A549 (cell line): ENCODE data around the gene CFAP100. TPM values are rescaled to one million over a fixed set of nuclear protein-coding genes. Genes with fewer than 3 reads are reported as not detected.

Experiments
- ATAC-seq, 2 experiments: fragments of 200-7000 bp in 1 of 2; fragments of >200 bp in 1 of 2; cut with Nextera tagmentation in 1 of 2; cut with Tn5 transposase in 1 of 2; 3 replicates each; pipeline versions ENCODE4 v1.8.0 to v1.9.1; 2018 to 2020; ENCODE audit warnings: mild to moderate bottlenecking in 1 of 2, moderate library complexity in 1 of 2
- CTCF ChIA-PET: fragments of 300-600 bp; sonication (Branson Sonifier 250); formaldehyde crosslinking; extraction: SDS; loops from one replicate; lab custom pipeline; 2021; ENCODE audit warnings: antibody characterized with exemption, inconsistent platforms; lab: Yijun Ruan, JAX
- POLR2A ChIA-PET: fragments of 350-600 bp; formaldehyde crosslinking; extraction: SDS; loops from one replicate; lab custom pipeline; 2021; ENCODE audit warnings: antibody characterized with exemption, inconsistent platforms; lab: Yijun Ruan, JAX
- DNase-seq, 2 experiments: peaks; one replicate each; pipeline versions ENCODE4 v3.0.0 to v3.0.0-alpha.2; 2011 to 2016; ENCODE audit warnings: low read depth in 1 of 2, low spot score in 1 of 2
- FAIRE-seq: peaks from 2 replicates; lab custom pipeline; 2011; peaks lifted over from hg19 to GRCh38; lab: Jason Lieb, UNC
- H3K27ac ChIP-seq, 2 experiments: fragments of >200 bp; sonication (Bioruptor Twin); formaldehyde crosslinking; 3 replicates each; pipeline ENCODE4 v1.5.1; 2016 to 2017
- H3K4me1 ChIP-seq: fragments of >200 bp; sonication (Bioruptor Twin); formaldehyde crosslinking; 3 replicates; pipeline ENCODE4 v1.6.1; 2016
- H3K4me2 ChIP-seq: fragments of >200 bp; sonication (Bioruptor Twin); formaldehyde crosslinking; 3 replicates; pipeline ENCODE4 v1.6.1; 2016
- H3K4me3 ChIP-seq: fragments of >200 bp; sonication (Bioruptor Twin); formaldehyde crosslinking; 3 replicates; pipeline ENCODE4 v1.5.1; 2016
- H3K9me3 ChIP-seq: fragments of >200 bp; sonication (Bioruptor Twin); formaldehyde crosslinking; 3 replicates; pipeline ENCODE4 v1.6.1; 2016
- CEBPB ChIP-seq, 2 experiments: fragments of >200 bp in 1 of 2; sonication (Bioruptor Twin) in 1 of 2; formaldehyde crosslinking in 1 of 2; IDR thresholded peaks; 2 replicates each; pipeline ENCODE4 v1.6.1; 2012 to 2016
- CHD4 ChIP-seq: fragments of 200-600 bp; sonication (generic); IDR thresholded peaks from 2 replicates; pipeline ENCODE4 v1.6.1; 2016; ENCODE audit warnings: antibody characterized with exemption, mild to moderate bottlenecking, borderline replicate concordance
- ESRRA ChIP-seq: fragments of 150-350 bp; IDR thresholded peaks from 2 replicates; pipeline ENCODE4 v1.6.1; 2014; ENCODE audit warnings: mild to moderate bottlenecking, low read length, borderline replicate concordance
- FOSB ChIP-seq: fragments of 250-450 bp; sonication (Bioruptor Pico); IDR thresholded peaks from 2 replicates; pipeline ENCODE4 v1.5.0; 2020; ENCODE audit warnings: mild to moderate bottlenecking, moderate library complexity
- GATA3 ChIP-seq: IDR thresholded peaks from 2 replicates; pipeline ENCODE4 v1.6.1; 2012; ENCODE audit warnings: borderline replicate concordance
- HOXB13 ChIP-seq: fragments of 250-450 bp; sonication (Bioruptor Pico); IDR thresholded peaks from 2 replicates; pipeline ENCODE4 v1.5.0; 2020; ENCODE audit warnings: low read depth, mild to moderate bottlenecking, moderate library complexity
- HOXB5 ChIP-seq: fragments of 250-450 bp; sonication (Bioruptor Pico); IDR thresholded peaks from 2 replicates; pipeline ENCODE4 v1.5.0; 2020; ENCODE audit warnings: mild to moderate bottlenecking, moderate library complexity
- MYC ChIP-seq: IDR thresholded peaks from 2 replicates; pipeline ENCODE4 v1.6.1; 2012; ENCODE audit warnings: mild to moderate bottlenecking, inconsistent platforms, low read length, improper control_type of control experiment, borderline replicate concordance
- RARB ChIP-seq: fragments of 250-450 bp; sonication (Bioruptor Pico); IDR thresholded peaks from 2 replicates; pipeline ENCODE4 v1.8.0; 2021; ENCODE audit warnings: mild to moderate bottlenecking, moderate library complexity
- RFX5 ChIP-seq: fragments of 450-650 bp; IDR thresholded peaks from 2 replicates; pipeline ENCODE4 v1.7.1; 2014; ENCODE audit warnings: antibody characterized with exemption, mild to moderate bottlenecking, moderate library complexity
- ZFP36 ChIP-seq: fragments of 450-650 bp; IDR thresholded peaks from 2 replicates; pipeline ENCODE4 v1.6.1; 2014; ENCODE audit warnings: borderline replicate concordance; ENCODE audit not compliant: partially characterized antibody
- ZSCAN20 ChIP-seq: fragments of 250-450 bp; sonication (Bioruptor Pico); IDR thresholded peaks from 2 replicates; pipeline ENCODE4 v1.8.0; 2022; ENCODE audit warnings: mild to moderate bottlenecking, moderate library complexity
- WGBS: methylation state at CpG from one replicate; pipeline ENCODE4 v1.1.6; 2017; ENCODE audit errors: missing lambda C conversion rate; 5-methylcytosine and 5-hydroxymethylcytosine counted together
- polyA plus RNA-seq, 4 experiments: library from polyadenylated mRNA; depleted of rRNA in 3 of 4; stranded (reverse); fragments of >200 nt; fragmentation: RNase III in 1 of 4; extraction: RNeasy Plus Mini Kit Qiagen cat#74134 plus additional on column Dnase treatment in 1 of 4; gene quantifications; 2 replicates in 3 of 4; 3 replicates in 1 of 4; pipeline ENCODE4 v1.2.3, GENCODE V29; 2011 to 2017
- TF ChIP-seq, protein P1 (sequence below): fragments of >200 bp; sonication (Bioruptor Twin); formaldehyde crosslinking; IDR thresholded peaks from 3 replicates; pipeline ENCODE4 v1.5.1; 2016
- TF ChIP-seq, protein P2 (sequence below): fragments of >200 bp; sonication (Bioruptor Twin); formaldehyde crosslinking; IDR thresholded peaks from 2 replicates; pipeline ENCODE4 v1.6.1; 2016
- TF ChIP-seq, protein P3 (sequence below): fragments of 250-450 bp; sonication (Bioruptor Pico); IDR thresholded peaks from 2 replicates; pipeline ENCODE4 v1.5.0; 2020; ENCODE audit warnings: low read depth, mild to moderate bottlenecking, moderate library complexity
- TF ChIP-seq, protein P4 (sequence below): IDR thresholded peaks from 2 replicates; pipeline ENCODE4 v1.6.1; 2012
- TF ChIP-seq, protein P5 (sequence below): fragments of 450-650 bp; IDR thresholded peaks from 2 replicates; pipeline ENCODE4 v1.6.1; 2014; ENCODE audit warnings: antibody characterized with exemption
- TF ChIP-seq, protein P6 (sequence below): IDR thresholded peaks from 2 replicates; pipeline ENCODE4 v1.6.1; 2012; ENCODE audit warnings: low read depth, borderline replicate concordance
- TF ChIP-seq, protein P7 (sequence below): fragments of 250-450 bp; sonication (Bioruptor Pico); IDR thresholded peaks from 2 replicates; pipeline ENCODE4 v1.5.0; 2021; ENCODE audit warnings: mild to moderate bottlenecking, moderate library complexity, borderline replicate concordance

CFAP100 gene
- polyA plus RNA-seq, 2 of the 4 experiments (the other 2 are of a cell fraction), result not detected

DNA sequence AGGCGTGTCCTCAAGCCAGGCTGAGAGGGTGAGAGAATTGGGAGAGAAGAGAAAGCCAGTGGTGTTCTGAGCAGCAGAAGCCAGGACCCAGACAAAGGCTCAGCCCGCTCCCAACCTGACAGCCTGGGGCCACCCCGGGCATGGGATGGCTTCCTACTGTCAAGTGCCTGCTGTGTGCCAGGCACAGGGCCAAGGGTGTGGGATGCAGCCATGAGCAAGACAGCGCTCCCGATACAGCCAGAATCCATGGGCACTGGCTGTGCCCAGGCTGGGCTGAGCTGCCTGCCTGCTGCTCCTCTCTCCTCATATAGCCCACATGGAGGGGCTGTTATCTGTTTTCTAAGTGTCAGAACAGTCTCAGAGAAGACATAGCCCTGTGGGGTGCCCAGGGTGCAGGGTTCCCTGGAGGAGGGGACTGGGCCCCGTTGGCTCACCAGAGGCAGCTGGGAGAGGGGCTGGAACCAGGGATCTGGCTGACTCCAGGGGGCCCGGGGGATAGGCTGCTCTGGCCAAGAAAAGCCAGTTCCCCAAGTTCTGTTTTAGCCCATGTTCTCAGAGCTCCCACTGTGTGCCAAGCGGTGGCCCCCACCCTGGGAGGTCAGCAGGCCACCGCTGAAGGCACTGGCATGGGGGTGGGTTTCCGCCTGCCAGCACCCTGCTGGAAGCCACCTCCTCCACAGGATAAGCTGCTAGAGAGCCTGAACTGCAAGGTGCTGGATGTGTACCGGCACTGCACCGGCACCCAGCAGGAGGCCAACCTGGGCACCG, 39.0 kb downstream of the CFAP100 start:
- ChIA-PET POLR2A (no interaction called here), CTCF (no interaction called here)
- H3K4me3 ChIP-seq, result no peak overlapping the region
- H3K9me3 ChIP-seq, result no peaks in the 10 kb centered on the region
- H3K27ac ChIP-seq, result no peak overlapping the region
- ATAC-seq, result no peak
- 70% methylated on average over 5 of the region's 13 CpGs for WGBS
- no peak for FAIRE-seq
- H3K4me2 ChIP-seq, result no peak overlapping the region
- H3K4me1 ChIP-seq, result no peaks in the 10 kb centered on the region
- TF ChIP-seq RFX5, result no peak
- TF ChIP-seq RARB (CRISPR knock-in tag), result no peak
- TF ChIP-seq, protein P1, sequence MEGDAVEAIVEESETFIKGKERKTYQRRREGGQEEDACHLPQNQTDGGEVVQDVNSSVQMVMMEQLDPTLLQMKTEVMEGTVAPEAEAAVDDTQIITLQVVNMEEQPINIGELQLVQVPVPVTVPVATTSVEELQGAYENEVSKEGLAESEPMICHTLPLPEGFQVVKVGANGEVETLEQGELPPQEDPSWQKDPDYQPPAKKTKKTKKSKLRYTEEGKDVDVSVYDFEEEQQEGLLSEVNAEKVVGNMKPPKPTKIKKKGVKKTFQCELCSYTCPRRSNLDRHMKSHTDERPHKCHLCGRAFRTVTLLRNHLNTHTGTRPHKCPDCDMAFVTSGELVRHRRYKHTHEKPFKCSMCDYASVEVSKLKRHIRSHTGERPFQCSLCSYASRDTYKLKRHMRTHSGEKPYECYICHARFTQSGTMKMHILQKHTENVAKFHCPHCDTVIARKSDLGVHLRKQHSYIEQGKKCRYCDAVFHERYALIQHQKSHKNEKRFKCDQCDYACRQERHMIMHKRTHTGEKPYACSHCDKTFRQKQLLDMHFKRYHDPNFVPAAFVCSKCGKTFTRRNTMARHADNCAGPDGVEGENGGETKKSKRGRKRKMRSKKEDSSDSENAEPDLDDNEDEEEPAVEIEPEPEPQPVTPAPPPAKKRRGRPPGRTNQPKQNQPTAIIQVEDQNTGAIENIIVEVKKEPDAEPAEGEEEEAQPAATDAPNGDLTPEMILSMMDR, result no peak
- TF ChIP-seq, protein P2, sequence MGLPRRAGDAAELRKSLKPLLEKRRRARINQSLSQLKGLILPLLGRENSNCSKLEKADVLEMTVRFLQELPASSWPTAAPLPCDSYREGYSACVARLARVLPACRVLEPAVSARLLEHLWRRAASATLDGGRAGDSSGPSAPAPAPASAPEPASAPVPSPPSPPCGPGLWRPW, result no peak
- TF ChIP-seq, protein P3, sequence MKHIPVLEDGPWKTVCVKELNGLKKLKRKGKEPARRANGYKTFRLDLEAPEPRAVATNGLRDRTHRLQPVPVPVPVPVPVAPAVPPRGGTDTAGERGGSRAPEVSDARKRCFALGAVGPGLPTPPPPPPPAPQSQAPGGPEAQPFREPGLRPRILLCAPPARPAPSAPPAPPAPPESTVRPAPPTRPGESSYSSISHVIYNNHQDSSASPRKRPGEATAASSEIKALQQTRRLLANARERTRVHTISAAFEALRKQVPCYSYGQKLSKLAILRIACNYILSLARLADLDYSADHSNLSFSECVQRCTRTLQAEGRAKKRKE (CRISPR knock-in tag), result no peak
- TF ChIP-seq, protein P4, sequence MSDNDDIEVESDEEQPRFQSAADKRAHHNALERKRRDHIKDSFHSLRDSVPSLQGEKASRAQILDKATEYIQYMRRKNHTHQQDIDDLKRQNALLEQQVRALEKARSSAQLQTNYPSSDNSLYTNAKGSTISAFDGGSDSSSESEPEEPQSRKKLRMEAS, result no peak
- no peak for TF ChIP-seq ZSCAN20 (CRISPR knock-in tag)
- TF ChIP-seq FOSB (CRISPR knock-in tag), result no peak
- TF ChIP-seq, protein P5, sequence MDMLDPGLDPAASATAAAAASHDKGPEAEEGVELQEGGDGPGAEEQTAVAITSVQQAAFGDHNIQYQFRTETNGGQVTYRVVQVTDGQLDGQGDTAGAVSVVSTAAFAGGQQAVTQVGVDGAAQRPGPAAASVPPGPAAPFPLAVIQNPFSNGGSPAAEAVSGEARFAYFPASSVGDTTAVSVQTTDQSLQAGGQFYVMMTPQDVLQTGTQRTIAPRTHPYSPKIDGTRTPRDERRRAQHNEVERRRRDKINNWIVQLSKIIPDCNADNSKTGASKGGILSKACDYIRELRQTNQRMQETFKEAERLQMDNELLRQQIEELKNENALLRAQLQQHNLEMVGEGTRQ, result no peak
- DNase-seq, result no peak

DNA sequence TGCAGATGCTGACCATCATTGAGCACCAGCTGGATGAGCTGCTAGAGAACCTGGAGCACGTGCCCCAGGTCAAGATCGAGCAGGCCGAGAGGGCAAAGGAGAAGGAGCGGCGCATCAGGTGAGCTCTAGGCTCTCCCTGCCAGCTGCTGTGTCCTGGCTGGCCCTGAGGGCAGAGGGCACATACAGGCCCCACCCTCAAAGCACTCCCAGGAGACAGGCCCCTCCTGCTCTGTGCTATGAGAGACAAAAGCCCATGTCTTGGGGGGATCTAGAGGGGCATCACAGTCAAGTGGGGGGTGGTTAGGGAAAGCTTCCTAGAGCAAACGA, 39.5 kb downstream of the CFAP100 start:
- Histone ChIP-seq H3K4me2 (no peak overlapping the region), H3K27ac (no peak overlapping the region), H3K4me3 (no peak overlapping the region), H3K4me1 (no peaks in the 10 kb centered on the region), H3K9me3 (no peaks in the 10 kb centered on the region)
- POLR2A ChIA-PET, result no interaction called here
- WGBS, result 97% methylated on average over 6 of the region's 6 CpGs
- FAIRE-seq, result no peak
- DNase-seq, result no peak
- CTCF ChIA-PET, result no interaction called here
- no peak for ATAC-seq
- TF ChIP-seq, protein P6, sequence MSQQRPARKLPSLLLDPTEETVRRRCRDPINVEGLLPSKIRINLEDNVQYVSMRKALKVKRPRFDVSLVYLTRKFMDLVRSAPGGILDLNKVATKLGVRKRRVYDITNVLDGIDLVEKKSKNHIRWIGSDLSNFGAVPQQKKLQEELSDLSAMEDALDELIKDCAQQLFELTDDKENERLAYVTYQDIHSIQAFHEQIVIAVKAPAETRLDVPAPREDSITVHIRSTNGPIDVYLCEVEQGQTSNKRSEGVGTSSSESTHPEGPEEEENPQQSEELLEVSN, result no peak
- no peak for TF ChIP-seq CHD4
- TF ChIP-seq, protein P1, result no peak

DNA sequence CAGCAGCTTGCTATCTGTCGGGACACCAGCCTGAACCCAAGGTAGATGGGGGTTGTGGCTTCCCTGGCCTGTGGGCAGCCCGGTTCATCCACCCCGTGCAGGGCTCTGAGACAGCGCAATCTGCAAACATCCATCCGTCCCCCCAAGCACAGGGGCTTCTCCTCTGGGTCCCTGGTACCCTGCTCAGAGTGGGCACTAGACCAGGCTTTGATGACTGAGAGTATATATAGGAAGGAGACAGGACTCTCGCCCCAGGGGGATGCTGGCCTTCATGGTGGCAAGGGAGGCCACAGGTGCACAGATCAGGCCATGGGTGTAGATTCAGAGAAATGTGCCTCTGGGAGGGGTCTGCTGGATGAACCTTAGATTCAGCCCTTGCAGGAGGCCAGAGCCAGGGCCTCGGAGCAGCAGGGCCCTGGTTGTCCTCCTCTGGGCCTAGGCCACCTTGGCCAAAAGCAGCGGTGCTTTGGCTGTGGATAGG, 40.3 kb downstream of the CFAP100 start:
- Histone ChIP-seq H3K9me3 (no peaks in the 10 kb centered on the region), H3K4me3 (no peak overlapping the region), H3K27ac (no peak overlapping the region), H3K4me1 (no peaks in the 10 kb centered on the region), H3K4me2 (no peak overlapping the region)
- FAIRE-seq (no peak), ATAC-seq (no peak), DNase-seq (no peak)
- CTCF ChIA-PET, result no interaction called here
- 95% methylated on average over 4 of the region's 8 CpGs for WGBS
- POLR2A ChIA-PET, result no interaction called here
- TF ChIP-seq GATA3, result no peak
- TF ChIP-seq, protein P2, result no peak
- TF ChIP-seq, protein P7, sequence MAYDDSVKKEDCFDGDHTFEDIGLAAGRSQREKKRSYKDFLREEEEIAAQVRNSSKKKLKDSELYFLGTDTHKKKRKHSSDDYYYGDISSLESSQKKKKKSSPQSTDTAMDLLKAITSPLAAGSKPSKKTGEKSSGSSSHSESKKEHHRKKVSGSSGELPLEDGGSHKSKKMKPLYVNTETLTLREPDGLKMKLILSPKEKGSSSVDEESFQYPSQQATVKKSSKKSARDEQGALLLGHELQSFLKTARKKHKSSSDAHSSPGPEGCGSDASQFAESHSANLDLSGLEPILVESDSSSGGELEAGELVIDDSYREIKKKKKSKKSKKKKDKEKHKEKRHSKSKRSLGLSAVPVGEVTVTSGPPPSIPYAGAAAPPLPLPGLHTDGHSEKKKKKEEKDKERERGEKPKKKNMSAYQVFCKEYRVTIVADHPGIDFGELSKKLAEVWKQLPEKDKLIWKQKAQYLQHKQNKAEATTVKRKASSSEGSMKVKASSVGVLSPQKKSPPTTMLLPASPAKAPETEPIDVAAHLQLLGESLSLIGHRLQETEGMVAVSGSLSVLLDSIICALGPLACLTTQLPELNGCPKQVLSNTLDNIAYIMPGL (CRISPR knock-in tag), result no peak
- TF ChIP-seq MYC, result no peak
- no peak for TF ChIP-seq RARB (CRISPR knock-in tag)
- no peak for TF ChIP-seq HOXB5 (CRISPR knock-in tag)
- TF ChIP-seq ZFP36, result no peak
- TF ChIP-seq CEBPB (IDR thresholded peaks at IDR 0.05), result no peak
- TF ChIP-seq, protein P1, result no peak
- TF ChIP-seq HOXB13, result no peak
- TF ChIP-seq ESRRA, result no peak
